MCF 10A (cell line): ENCODE results near the gene DPP9. TPM values are rescaled to one million over a fixed set of nuclear protein-coding genes. Genes with fewer than 3 reads are reported as not detected.
"Not testable (repeated sequence)": the region's sequence is repeated elsewhere in the genome, so short reads cannot be mapped to it uniquely, and the experiment has no call there.

Experiments
- BruUV-seq: library from RNA; stranded (reverse); fragments of 400-500 nt; replicated peaks from 2 replicates; lab custom pipeline; 2021; lab: Mats Ljungman, UMichigan
- CTCF ChIA-PET: fragments of 300-600 bp; sonication (Branson Sonifier 250); formaldehyde crosslinking; extraction: SDS; loops from one replicate; lab custom pipeline; 2021; ENCODE audit warnings: antibody characterized with exemption, inconsistent platforms; lab: Yijun Ruan, JAX
- POLR2A ChIA-PET: fragments of 300-600, 350-650 bp; sonication (Branson Sonifier 250); formaldehyde crosslinking; extraction: SDS; loops from one replicate; lab custom pipeline; 2020; ENCODE audit warnings: antibody characterized with exemption, inconsistent platforms; lab: Yijun Ruan, JAX
- DNase-seq: peaks from one replicate; pipeline ENCODE4 v3.0.0-alpha.2; 2018; ENCODE audit not compliant: unreplicated experiment
- H3K27ac Mint-ChIP-seq: one replicate; pipeline ENCODE4 v1.8.0; 2022; ENCODE audit warnings: mild to moderate bottlenecking, low read depth, mixed read lengths; ENCODE audit not compliant: unreplicated experiment
- H3K27me3 Mint-ChIP-seq: one replicate; pipeline ENCODE4 v1.8.0; 2022; ENCODE audit warnings: mixed read lengths; ENCODE audit not compliant: insufficient read depth, unreplicated experiment
- H3K36me3 Mint-ChIP-seq: one replicate; pipeline ENCODE4 v1.8.0; 2022; ENCODE audit warnings: mild to moderate bottlenecking, moderate library complexity, mixed read lengths; ENCODE audit not compliant: insufficient read depth, unreplicated experiment
- H3K4me1 Mint-ChIP-seq: one replicate; pipeline ENCODE4 v1.8.0; 2022; ENCODE audit warnings: mixed read lengths; ENCODE audit not compliant: insufficient read depth, unreplicated experiment
- H3K4me3 Mint-ChIP-seq: one replicate; pipeline ENCODE4 v1.8.0; 2022; ENCODE audit warnings: mild to moderate bottlenecking, moderate library complexity, mixed read lengths; ENCODE audit not compliant: unreplicated experiment
- H3K9me3 Mint-ChIP-seq: one replicate; pipeline ENCODE4 v1.8.0; 2022; ENCODE audit warnings: mixed read lengths; ENCODE audit not compliant: unreplicated experiment
- CTCF ChIP-seq: fragments of 200-600 bp; IDR thresholded peaks from one replicate; pipeline ENCODE4 v1.8.0; 2022; ENCODE audit warnings: antibody characterized with exemption, mild to moderate bottlenecking; ENCODE audit not compliant: unreplicated experiment
- intact Hi-C: fragments of 100-400 bp; cut with micrococcal nuclease; formaldehyde crosslinking; loops from 2 replicates; pipeline ENCODE4 v1.14.1; 2022
- total RNA-seq: library from RNA; stranded (reverse); gene quantifications from 2 replicates; pipeline ENCODE4 v1.2.3, GENCODE V29; 2022

The DPP9 gene
- total RNA-seq, 1 experiment from 2014 or later: 90.6 TPM

DNA sequence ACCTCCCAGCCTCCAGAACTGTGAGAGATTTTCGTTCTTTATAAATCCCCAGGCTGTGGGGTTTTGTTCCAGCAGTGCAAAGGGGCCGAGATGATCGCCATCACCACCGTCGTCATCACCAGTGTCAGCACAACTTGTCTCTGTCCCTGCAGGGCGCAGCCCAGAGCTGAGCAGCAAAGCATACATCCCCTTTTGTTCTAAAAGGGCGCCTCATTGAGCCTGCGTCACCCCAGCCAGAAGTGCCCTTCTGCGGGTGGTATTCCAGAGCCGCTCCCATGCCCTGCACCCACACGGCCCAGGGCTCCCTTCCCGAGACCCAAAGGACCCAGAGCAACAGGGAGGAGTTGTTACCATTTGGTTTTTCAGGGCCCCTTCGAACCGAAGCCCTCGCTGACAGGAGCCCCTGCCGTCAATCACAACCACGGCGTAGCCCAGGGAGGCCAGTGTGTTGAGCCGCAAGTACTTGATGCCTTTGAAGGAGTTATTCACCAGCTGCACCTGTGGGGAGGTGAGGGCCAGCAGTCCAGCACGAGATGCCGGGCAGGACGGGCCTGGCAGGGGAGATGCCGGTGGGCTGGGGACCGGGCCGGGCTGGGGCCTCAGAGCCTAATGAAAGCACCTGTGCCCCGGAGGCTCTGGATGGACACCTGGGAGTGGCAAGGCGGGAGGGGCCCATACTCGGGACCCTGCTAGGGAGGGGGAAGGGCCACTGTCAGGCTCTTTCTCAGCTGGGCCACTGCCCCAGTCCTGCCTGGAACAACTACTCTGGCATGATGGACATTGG, 39.1 kb downstream of the DPP9 start:
- CTCF ChIA-PET: interaction anchor here (0.7 kb wide), 1 partner anchor 46 kb away, joined by 3 read pairs; no protein-coding TSS in a partner anchor
- Mint-ChIP-seq H3K27me3 (no peaks in the 10 kb centered on the region), H3K27ac (no peak overlapping the region), H3K4me3 (no peak overlapping the region), H3K36me3 (peaks cover 62% of the 10 kb centered on the region), H3K4me1 (no peaks in the 10 kb centered on the region), H3K9me3 (no peaks in the 10 kb centered on the region)
- POLR2A ChIA-PET: no interaction called here
- intact Hi-C loops: no loop called here
- no peak for TF ChIP-seq CTCF
- no TSS peak for BruUV-seq
- DNase-seq: no peak

GRCh38 chr19:4682417-4683200, 41.0 kb downstream of the DPP9 start:
- ChIA-PET POLR2A (interaction anchor here (0.7 kb wide), 1 partner anchor 43 kb away, joined by 3 read pairs; no protein-coding TSS in a partner anchor), CTCF (no interaction called here)
- Mint-ChIP-seq H3K36me3 (peaks cover 64% of the 10 kb centered on the region), H3K9me3 (no peaks in the 10 kb centered on the region), H3K4me1 (no peaks in the 10 kb centered on the region), H3K27ac (no peak overlapping the region), H3K4me3 (no peak overlapping the region), H3K27me3 (no peaks in the 10 kb centered on the region)
- no TSS peak for BruUV-seq
- intact Hi-C loops: no loop called here
- no peak for DNase-seq
- no peak for TF ChIP-seq CTCF

- ChIA-PET CTCF (interaction anchor here (0.6 kb wide), 1 partner anchor 47 kb away, joined by 3 read pairs; no protein-coding TSS in a partner anchor), POLR2A (interaction anchor here (0.6 to 1.2 kb wide), 2 partner anchors 9 to 12 kb away, joined by 3 read pairs; partner anchors contain the start of gene MYDGF)
- BruUV-seq, H3K9me3 Mint-ChIP-seq, H3K27me3 Mint-ChIP-seq, H3K4me1 Mint-ChIP-seq, DNase-seq, intact Hi-C loops, H3K27ac Mint-ChIP-seq, H3K4me3 Mint-ChIP-seq: not testable (repeated sequence)
- H3K36me3 Mint-ChIP-seq: peaks cover 62% of the 10 kb centered on the region
These were observed 43.6 kb downstream of the DPP9 start for GRCh38 chr19:4680021-4680420.

- peaks cover 53% of the 10 kb centered on the region for H3K36me3 Mint-ChIP-seq
- no TSS peak for BruUV-seq
- H3K9me3 Mint-ChIP-seq: no peaks in the 10 kb centered on the region
- H3K4me3 Mint-ChIP-seq: no peak overlapping the region
- H3K27me3 Mint-ChIP-seq: no peaks in the 10 kb centered on the region
- CTCF ChIA-PET: interaction anchor here (0.6 kb wide), 1 partner anchor 303 kb away, joined by 3 read pairs; no protein-coding TSS in a partner anchor
- DNase-seq: no peak
- intact Hi-C loops: no loop called here
- no peak for TF ChIP-seq CTCF
- no peaks in the 10 kb centered on the region for H3K4me1 Mint-ChIP-seq
- POLR2A ChIA-PET: interaction anchor here (0.6 to 1.2 kb wide), 2 partner anchors 9 to 12 kb away, joined by 3 read pairs; partner anchors contain the start of gene MYDGF
- H3K27ac Mint-ChIP-seq: no peak overlapping the region
These were observed 44.5 kb downstream of the DPP9 start for GRCh38 chr19:4678881-4679790.
